SK-N-SH (cell line): Measurements from ENCODE around the gene CDHR2. TPM values are rescaled to one million over a fixed set of nuclear protein-coding genes. Genes with fewer than 3 reads are reported as not detected.
A peak's percentile ranks its signal among the peaks of the same experiment; 100 is the strongest.

Experiments
- CTCF ChIA-PET: fragments of 300-600, 350-600 bp; formaldehyde crosslinking; extraction: SDS; loops from one replicate; lab custom pipeline; 2021; lab: Yijun Ruan, JAX
- POLR2A ChIA-PET: fragments of 350-600 bp; sonication (Branson Sonifier 250); formaldehyde crosslinking; extraction: SDS; loops from one replicate; lab custom pipeline; 2020; ENCODE audit warnings: antibody characterized with exemption, inconsistent platforms; lab: Yijun Ruan, JAX
- DNase-seq: peaks from one replicate; pipeline ENCODE4 v3.0.0; 2012
- H2AFZ ChIP-seq: fragments of 200-600 bp; sonication (generic); 2 replicates; pipeline ENCODE4 v1.8.1; 2016; ENCODE audit warnings: antibody characterized with exemption, mild to moderate bottlenecking, low read depth
- H3F3A ChIP-seq: fragments of 200-600 bp; sonication (generic); replicated peaks from 2 replicates; pipeline ENCODE3; 2016; ENCODE audit warnings: antibody characterized with exemption, mild to moderate bottlenecking; ENCODE audit not compliant: insufficient read depth
- H3K27ac ChIP-seq, 2 experiments: fragments of 200-500 bp in 1 of 2; fragments of 200-600 bp in 1 of 2; sonication (Bioruptor generic) in 1 of 2; sonication (generic), shearing (Covaris generic) in 1 of 2; 2 replicates each; pipeline versions ENCODE4 v1.5.1 to v1.6.1; 2014 to 2016; ENCODE audit warnings: low read depth in 2 of 2, inconsistent platforms in 1 of 2, low read length in 1 of 2, mild to moderate bottlenecking in 1 of 2, mixed read lengths in 1 of 2
- H3K27me3 ChIP-seq: fragments of 200-600 bp; sonication (generic), shearing (Covaris generic); 2 replicates; pipeline ENCODE4 v1.6.1; 2016; ENCODE audit warnings: mixed run types; ENCODE audit not compliant: insufficient read depth
- H3K36me3 ChIP-seq, 2 experiments: fragments of 200-500 bp in 1 of 2; fragments of 200-600 bp in 1 of 2; sonication (Bioruptor generic) in 1 of 2; sonication (generic) in 1 of 2; replicated peaks in 1 of 2; 2 replicates each; pipeline versions ENCODE3 to v1.5.1; 2014 to 2016; ENCODE audit warnings: low read length in 1 of 2, mild to moderate bottlenecking in 1 of 2; ENCODE audit not compliant: insufficient read depth in 2 of 2, control insufficient read depth in 1 of 2
- H3K4me1 ChIP-seq, 2 experiments: fragments of 200-500 bp in 1 of 2; fragments of 200-600 bp in 1 of 2; sonication (Bioruptor generic) in 1 of 2; sonication (generic), shearing (Covaris generic) in 1 of 2; 2 replicates each; pipeline versions ENCODE4 v1.5.1 to v1.6.1; 2014 to 2016; ENCODE audit warnings: low read depth in 1 of 2, low read length in 1 of 2, mixed run types in 1 of 2; ENCODE audit not compliant: insufficient read depth in 2 of 2, control insufficient read depth in 1 of 2
- H3K4me2 ChIP-seq: fragments of 200-600 bp; sonication (generic), shearing (Covaris generic); 2 replicates; pipeline ENCODE4 v1.6.1; 2017; ENCODE audit warnings: mixed run types
- H3K4me3 ChIP-seq, 2 experiments: fragments of 200-500 bp in 1 of 2; fragments of 200-600 bp in 1 of 2; sonication (Bioruptor generic) in 1 of 2; sonication (generic), shearing (Covaris generic) in 1 of 2; 2 replicates each; pipeline versions ENCODE4 v1.5.1 to v1.8.1; 2014 to 2016; ENCODE audit warnings: low read depth in 2 of 2, inconsistent platforms in 1 of 2, low read length in 1 of 2, mild to moderate bottlenecking in 1 of 2, mixed read lengths in 1 of 2, moderate library complexity in 1 of 2
- H3K79me2 ChIP-seq: fragments of 200-600 bp; sonication (generic); 2 replicates; pipeline ENCODE4 v1.8.1; 2017; ENCODE audit warnings: mild to moderate bottlenecking; ENCODE audit not compliant: insufficient read depth
- H3K9ac ChIP-seq: fragments of 200-600 bp; sonication (generic); 2 replicates; pipeline ENCODE4 v1.6.1; 2017; ENCODE audit warnings: mixed run types
- H3K9me2 ChIP-seq: fragments of 200-600 bp; sonication (generic); 2 replicates; pipeline ENCODE4 v1.6.1; 2017; ENCODE audit warnings: mixed run types
- H3K9me3 ChIP-seq: fragments of 200-600 bp; sonication (generic); 2 replicates; pipeline ENCODE4 v1.6.1; 2017; ENCODE audit warnings: mixed run types, mild to moderate bottlenecking, moderate library complexity
- H4K20me1 ChIP-seq: fragments of 200-600 bp; sonication (generic); 2 replicates; pipeline ENCODE4 v1.6.1; 2017; ENCODE audit warnings: mild to moderate bottlenecking, mixed run types; ENCODE audit not compliant: insufficient read depth
- ELF1 ChIP-seq: IDR thresholded peaks from 2 replicates; pipeline ENCODE4 v1.4.0; 2012
- EP300 ChIP-seq, 2 experiments: IDR thresholded peaks; 2 replicates each; pipeline versions ENCODE4 v1.4.0 to v1.6.1; 2012; ENCODE audit warnings: borderline replicate concordance in 1 of 2, low read depth in 1 of 2, low read length in 1 of 2
- EZH2phosphoT487 ChIP-seq: fragments of 200-600 bp; sonication (generic); IDR thresholded peaks from 2 replicates; pipeline ENCODE4 v1.6.1; 2017; ENCODE audit warnings: low read depth, mixed run types, mild to moderate bottlenecking, antibody characterized with exemption, moderate library complexity, borderline replicate concordance
- GABPA ChIP-seq: IDR thresholded peaks from 2 replicates; pipeline ENCODE4 v1.4.0; 2012; ENCODE audit warnings: low read depth, mild to moderate bottlenecking
- JUND ChIP-seq: IDR thresholded peaks from 2 replicates; pipeline ENCODE4 v1.4.0; 2012
- MEF2A ChIP-seq: IDR thresholded peaks from 2 replicates; pipeline ENCODE4 v1.4.0; 2012; ENCODE audit warnings: low read depth, borderline replicate concordance
- NFIC ChIP-seq: IDR thresholded peaks from 2 replicates; pipeline ENCODE4 v1.4.0; 2012; ENCODE audit warnings: borderline replicate concordance
- NRF1 ChIP-seq: IDR thresholded peaks from 2 replicates; pipeline ENCODE4 v1.6.1; 2012; ENCODE audit warnings: low read depth, mild to moderate bottlenecking, low read length
- RXRA ChIP-seq: IDR thresholded peaks from 2 replicates; pipeline ENCODE4 v1.4.0; 2012; ENCODE audit warnings: low read depth, mild to moderate bottlenecking, borderline replicate concordance
- SMC3 ChIP-seq: IDR thresholded peaks from 2 replicates; pipeline ENCODE4 v1.6.1; 2012; ENCODE audit warnings: low read depth, low read length, improper control_type of control experiment
- TAF1 ChIP-seq: IDR thresholded peaks from 2 replicates; pipeline ENCODE4 v1.6.1; 2012; ENCODE audit warnings: low read depth, mild to moderate bottlenecking, low read length, moderate library complexity, borderline replicate concordance
- USF1 ChIP-seq: IDR thresholded peaks from 2 replicates; pipeline ENCODE4 v1.4.0; 2012; ENCODE audit warnings: low read depth, borderline replicate concordance
- YY1 ChIP-seq: IDR thresholded peaks from 2 replicates; pipeline ENCODE4 v1.4.0; 2012; ENCODE audit warnings: low read depth, mild to moderate bottlenecking
- ZBTB33 ChIP-seq: IDR thresholded peaks from 2 replicates; pipeline ENCODE4 v1.4.0; 2012; ENCODE audit warnings: low read depth, borderline replicate concordance
- WGBS: methylation state at CpG from one replicate; pipeline ENCODE4 v1.1.6; 2017; ENCODE audit warnings: low lambda C conversion rate; 5-methylcytosine and 5-hydroxymethylcytosine counted together
- polyA plus RNA-seq, 3 experiments: library from polyadenylated mRNA; depleted of rRNA; stranded (reverse); fragments of >200 nt; gene quantifications; 2 replicates each; pipeline ENCODE4 v1.2.3, GENCODE V29; 2012
- TF ChIP-seq, protein P1 (sequence below): IDR thresholded peaks from 2 replicates; pipeline ENCODE4 v1.6.1; 2012; ENCODE audit warnings: mild to moderate bottlenecking, low read depth, low read length, moderate library complexity
- TF ChIP-seq, protein P2 (sequence below): IDR thresholded peaks from 2 replicates; pipeline ENCODE4 v1.4.0; 2012; ENCODE audit warnings: low read depth
- TF ChIP-seq, protein P3 (sequence below): fragments of 150-350 bp; IDR thresholded peaks from 2 replicates; pipeline ENCODE4 v1.6.1; 2017; ENCODE audit warnings: antibody characterized with exemption, low read length, low read depth, borderline replicate concordance

Gene CDHR2
- polyA plus RNA-seq, 1 of the 3 experiments (the other 2 are of a cell fraction) = not detected

DNA sequence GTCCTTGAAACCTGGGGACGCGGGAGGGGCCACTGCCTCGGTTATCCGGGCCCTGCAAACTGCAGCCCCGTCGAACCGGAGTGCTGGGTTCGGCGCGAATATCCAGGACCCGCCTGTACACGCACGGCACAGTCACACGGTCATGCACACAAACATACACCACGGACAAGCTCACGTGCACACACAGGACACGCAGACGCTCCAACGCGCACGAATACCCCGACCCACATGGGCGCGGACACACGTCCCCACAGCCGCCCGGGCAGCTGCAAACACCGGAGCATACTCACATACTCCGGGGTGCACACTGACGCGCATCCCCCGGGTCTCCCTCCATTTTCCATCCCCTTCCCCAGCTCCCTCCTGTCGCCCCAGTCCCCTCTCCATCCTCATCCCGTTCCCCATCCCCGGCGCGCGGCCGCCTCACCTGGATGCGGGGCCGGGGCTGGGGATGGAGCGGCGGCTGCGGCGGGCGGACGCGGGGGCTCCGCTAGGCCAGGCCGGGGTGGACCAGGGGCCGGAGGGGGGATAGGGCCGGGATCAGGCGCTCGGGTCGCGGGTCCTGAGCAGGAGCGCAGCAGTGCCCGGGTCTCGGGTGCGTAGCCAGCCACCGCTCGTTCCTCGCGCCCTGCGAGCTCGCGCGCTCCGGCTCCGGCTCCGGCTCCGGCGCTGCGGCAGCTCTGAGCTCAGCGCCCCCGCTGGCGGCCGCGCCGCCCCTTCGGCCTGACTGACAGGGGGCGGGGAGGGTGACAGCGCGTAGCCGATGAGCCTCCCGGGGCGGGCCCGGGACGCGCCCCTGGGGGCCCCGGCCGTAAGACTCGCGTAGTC is 80.9 kb downstream of the CDHR2 start, which contains the start of the genes EIF4E1B and SNCB (continued):
- TF ChIP-seq, protein P1, sequence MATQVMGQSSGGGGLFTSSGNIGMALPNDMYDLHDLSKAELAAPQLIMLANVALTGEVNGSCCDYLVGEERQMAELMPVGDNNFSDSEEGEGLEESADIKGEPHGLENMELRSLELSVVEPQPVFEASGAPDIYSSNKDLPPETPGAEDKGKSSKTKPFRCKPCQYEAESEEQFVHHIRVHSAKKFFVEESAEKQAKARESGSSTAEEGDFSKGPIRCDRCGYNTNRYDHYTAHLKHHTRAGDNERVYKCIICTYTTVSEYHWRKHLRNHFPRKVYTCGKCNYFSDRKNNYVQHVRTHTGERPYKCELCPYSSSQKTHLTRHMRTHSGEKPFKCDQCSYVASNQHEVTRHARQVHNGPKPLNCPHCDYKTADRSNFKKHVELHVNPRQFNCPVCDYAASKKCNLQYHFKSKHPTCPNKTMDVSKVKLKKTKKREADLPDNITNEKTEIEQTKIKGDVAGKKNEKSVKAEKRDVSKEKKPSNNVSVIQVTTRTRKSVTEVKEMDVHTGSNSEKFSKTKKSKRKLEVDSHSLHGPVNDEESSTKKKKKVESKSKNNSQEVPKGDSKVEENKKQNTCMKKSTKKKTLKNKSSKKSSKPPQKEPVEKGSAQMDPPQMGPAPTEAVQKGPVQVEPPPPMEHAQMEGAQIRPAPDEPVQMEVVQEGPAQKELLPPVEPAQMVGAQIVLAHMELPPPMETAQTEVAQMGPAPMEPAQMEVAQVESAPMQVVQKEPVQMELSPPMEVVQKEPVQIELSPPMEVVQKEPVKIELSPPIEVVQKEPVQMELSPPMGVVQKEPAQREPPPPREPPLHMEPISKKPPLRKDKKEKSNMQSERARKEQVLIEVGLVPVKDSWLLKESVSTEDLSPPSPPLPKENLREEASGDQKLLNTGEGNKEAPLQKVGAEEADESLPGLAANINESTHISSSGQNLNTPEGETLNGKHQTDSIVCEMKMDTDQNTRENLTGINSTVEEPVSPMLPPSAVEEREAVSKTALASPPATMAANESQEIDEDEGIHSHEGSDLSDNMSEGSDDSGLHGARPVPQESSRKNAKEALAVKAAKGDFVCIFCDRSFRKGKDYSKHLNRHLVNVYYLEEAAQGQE = no peak
- no peak for TF ChIP-seq SMC3
- TF ChIP-seq EZH2phosphoT487 = no peak; the same call in 1 of the 2 replicates

- ChIA-PET CTCF (interaction anchor here (0.9 to 3.5 kb wide), 10 partner anchors 10 to 901 kb away, joined by 3 to 16 read pairs (median 6); partner anchors contain the start of genes CLTB, TSPAN17 and ZNF346), POLR2A (interaction anchor here (1.0 to 1.5 kb wide), 2 partner anchors 17 to 93 kb away, joined by 3 to 6 read pairs; partner anchors contain the start of gene TSPAN17)
- H4K20me1 ChIP-seq = no peaks in the 10 kb centered on the region
- no peak overlapping the region for H3K9ac ChIP-seq
- peak overlapping the region; percentile 40 to 59 for H3K4me3 ChIP-seq
- no peaks in the 10 kb centered on the region for H3K9me3 ChIP-seq
- no peaks in the 10 kb centered on the region for H3F3A ChIP-seq
- H3K27me3 ChIP-seq = peaks cover 38% of the 10 kb centered on the region; the same call in 1 of the 2 replicates
- H3K9me2 ChIP-seq = no peaks in the 10 kb centered on the region
- no peaks in the 10 kb centered on the region for H3K79me2 ChIP-seq
- H3K4me1 ChIP-seq = peaks cover 0 to 9% of the 10 kb centered on the region in 2 experiments; a peak in 1 of 4 replicates
- H3K36me3 ChIP-seq = no peaks in the 10 kb centered on the region
- H2AFZ ChIP-seq = peak overlapping the region; percentile 68; the same call in 1 of the 2 replicates
- DNase-seq = no peak
- H3K4me2 ChIP-seq = peak overlapping the region; percentile 90
- 34% methylated on average over 20 of the region's 20 CpGs for whole genome bisulfite sequencing
- H3K27ac ChIP-seq = no peak overlapping the region
- TF ChIP-seq EP300 (IDR thresholded peaks at IDR 0.05; ENCODE audit: borderline replicate concordance in 1 of 2, low read depth in 1 of 2, low read length in 1 of 2) = no peak
- no peak for TF ChIP-seq ZBTB33
- TF ChIP-seq YY1 = no peak
- no peak for TF ChIP-seq NRF1
- TF ChIP-seq SMC3 = no peak
- no peak for TF ChIP-seq GABPA
- TF ChIP-seq, protein P1 = no peak
- TF ChIP-seq TAF1 = no peak
- no peak for TF ChIP-seq NFIC
- TF ChIP-seq RXRA = no peak
- TF ChIP-seq, protein P2, sequence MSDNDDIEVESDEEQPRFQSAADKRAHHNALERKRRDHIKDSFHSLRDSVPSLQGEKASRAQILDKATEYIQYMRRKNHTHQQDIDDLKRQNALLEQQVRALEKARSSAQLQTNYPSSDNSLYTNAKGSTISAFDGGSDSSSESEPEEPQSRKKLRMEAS = no peak
- no peak for TF ChIP-seq MEF2A
- TF ChIP-seq, protein P3, sequence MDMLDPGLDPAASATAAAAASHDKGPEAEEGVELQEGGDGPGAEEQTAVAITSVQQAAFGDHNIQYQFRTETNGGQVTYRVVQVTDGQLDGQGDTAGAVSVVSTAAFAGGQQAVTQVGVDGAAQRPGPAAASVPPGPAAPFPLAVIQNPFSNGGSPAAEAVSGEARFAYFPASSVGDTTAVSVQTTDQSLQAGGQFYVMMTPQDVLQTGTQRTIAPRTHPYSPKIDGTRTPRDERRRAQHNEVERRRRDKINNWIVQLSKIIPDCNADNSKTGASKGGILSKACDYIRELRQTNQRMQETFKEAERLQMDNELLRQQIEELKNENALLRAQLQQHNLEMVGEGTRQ = no peak
- no peak for TF ChIP-seq JUND
- TF ChIP-seq ELF1 = no peak
- TF ChIP-seq USF1 = no peak
Measured at GRCh38 chr5:176630681-176631222, 81.6 kb downstream of the CDHR2 start.
